RWPE2 (cell line): ENCODE measurements around the gene MALRD1.
A peak's percentile ranks its signal among the peaks of the same experiment; 100 is the strongest.

Source experiments
- ATAC-seq: fragments of 200-7000 bp; cut with Tn5 transposase; 3 replicates; pipeline ENCODE4 v1.9.1; 2021; ENCODE audit warnings: low read depth
- DNase-seq: peaks from one replicate; pipeline ENCODE4 v3.0.0-alpha.2; 2020; ENCODE audit warnings: low spot score
- H3K27ac ChIP-seq: fragments of 450-650 bp; 2 replicates; pipeline ENCODE4 v1.5.1; 2017; ENCODE audit warnings: mild to moderate bottlenecking; ENCODE audit not compliant: poor library complexity, severe bottlenecking
- H3K27me3 ChIP-seq: fragments of 250-450 bp; sonication (Bioruptor Pico); 2 replicates; pipeline ENCODE4 v1.5.1; 2021; ENCODE audit warnings: mild to moderate bottlenecking, moderate library complexity; ENCODE audit not compliant: insufficient read depth, poor library complexity, severe bottlenecking
- H3K36me3 ChIP-seq: fragments of 250-450 bp; sonication (Bioruptor Pico); 2 replicates; pipeline ENCODE4 v1.5.1; 2020; ENCODE audit warnings: low read depth, mild to moderate bottlenecking, moderate library complexity
- H3K4me1 ChIP-seq: fragments of 250-450 bp; sonication (Bioruptor Pico); 2 replicates; pipeline ENCODE4 v1.5.1; 2021; ENCODE audit warnings: mild to moderate bottlenecking, moderate library complexity; ENCODE audit not compliant: insufficient read depth, poor library complexity, severe bottlenecking
- H3K4me3 ChIP-seq: fragments of 250-450 bp; sonication (Bioruptor Pico); 2 replicates; pipeline ENCODE4 v1.5.1; 2021; ENCODE audit warnings: mild to moderate bottlenecking, moderate library complexity; ENCODE audit not compliant: severe bottlenecking
- H3K9me3 ChIP-seq: fragments of 250-450 bp; sonication (Bioruptor Pico); 2 replicates; pipeline ENCODE4 v1.5.1; 2021; ENCODE audit warnings: mild to moderate bottlenecking, moderate library complexity; ENCODE audit not compliant: severe bottlenecking
- TF ChIP-seq, protein P1 (sequence below): fragments of 450-650 bp; IDR thresholded peaks from one replicate; pipeline ENCODE4 v1.5.1; 2017; ENCODE audit warnings: mild to moderate bottlenecking, moderate library complexity; ENCODE audit not compliant: poor library complexity, severe bottlenecking

MALRD1 gene

DNA sequence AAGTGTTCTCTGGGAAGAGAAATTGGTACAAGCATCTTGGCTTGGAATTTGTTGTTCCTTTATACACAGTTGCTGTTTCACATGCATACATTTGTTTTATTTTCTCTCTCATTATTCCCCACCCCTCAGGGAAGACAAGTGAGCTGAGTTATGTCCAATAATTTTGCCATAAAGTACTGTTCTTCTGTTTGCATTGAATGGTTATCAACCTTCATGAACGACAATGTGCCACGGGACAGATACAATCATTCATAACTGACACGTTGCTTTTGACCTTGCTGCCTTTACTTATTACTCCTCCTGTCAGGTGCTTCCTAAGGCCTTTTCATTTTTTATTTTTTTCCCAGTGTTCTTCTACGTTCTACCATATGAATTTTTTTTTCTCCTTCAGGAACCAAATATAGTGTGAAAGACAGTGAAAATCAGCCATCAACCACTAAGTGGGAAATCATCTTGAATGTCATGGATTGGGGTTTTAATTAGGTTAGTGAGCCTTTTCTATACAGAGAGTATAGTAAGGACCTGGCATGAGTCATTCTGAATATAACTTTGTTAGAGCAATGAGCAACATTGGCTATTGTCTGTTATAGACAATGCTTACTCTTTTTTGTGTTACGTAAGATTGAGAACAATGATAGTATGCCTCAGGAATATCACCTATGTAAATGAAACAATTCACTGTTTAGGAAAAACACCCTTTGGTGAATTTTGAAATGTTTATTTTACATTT lies 383.2 kb downstream of the MALRD1 start:
- Histone ChIP-seq H3K4me1 (no peaks in the 10 kb centered on the region), H3K4me3 (no peak overlapping the region), H3K27ac (no peak overlapping the region), H3K9me3 (no peaks in the 10 kb centered on the region), H3K36me3 (no peaks in the 10 kb centered on the region), H3K27me3 (no peaks in the 10 kb centered on the region)
- ATAC-seq (peak; percentile 56; the same call in 1 of the 3 replicates), DNase-seq (no peak)
- TF ChIP-seq, protein P1, sequence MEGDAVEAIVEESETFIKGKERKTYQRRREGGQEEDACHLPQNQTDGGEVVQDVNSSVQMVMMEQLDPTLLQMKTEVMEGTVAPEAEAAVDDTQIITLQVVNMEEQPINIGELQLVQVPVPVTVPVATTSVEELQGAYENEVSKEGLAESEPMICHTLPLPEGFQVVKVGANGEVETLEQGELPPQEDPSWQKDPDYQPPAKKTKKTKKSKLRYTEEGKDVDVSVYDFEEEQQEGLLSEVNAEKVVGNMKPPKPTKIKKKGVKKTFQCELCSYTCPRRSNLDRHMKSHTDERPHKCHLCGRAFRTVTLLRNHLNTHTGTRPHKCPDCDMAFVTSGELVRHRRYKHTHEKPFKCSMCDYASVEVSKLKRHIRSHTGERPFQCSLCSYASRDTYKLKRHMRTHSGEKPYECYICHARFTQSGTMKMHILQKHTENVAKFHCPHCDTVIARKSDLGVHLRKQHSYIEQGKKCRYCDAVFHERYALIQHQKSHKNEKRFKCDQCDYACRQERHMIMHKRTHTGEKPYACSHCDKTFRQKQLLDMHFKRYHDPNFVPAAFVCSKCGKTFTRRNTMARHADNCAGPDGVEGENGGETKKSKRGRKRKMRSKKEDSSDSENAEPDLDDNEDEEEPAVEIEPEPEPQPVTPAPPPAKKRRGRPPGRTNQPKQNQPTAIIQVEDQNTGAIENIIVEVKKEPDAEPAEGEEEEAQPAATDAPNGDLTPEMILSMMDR: no peak

DNA sequence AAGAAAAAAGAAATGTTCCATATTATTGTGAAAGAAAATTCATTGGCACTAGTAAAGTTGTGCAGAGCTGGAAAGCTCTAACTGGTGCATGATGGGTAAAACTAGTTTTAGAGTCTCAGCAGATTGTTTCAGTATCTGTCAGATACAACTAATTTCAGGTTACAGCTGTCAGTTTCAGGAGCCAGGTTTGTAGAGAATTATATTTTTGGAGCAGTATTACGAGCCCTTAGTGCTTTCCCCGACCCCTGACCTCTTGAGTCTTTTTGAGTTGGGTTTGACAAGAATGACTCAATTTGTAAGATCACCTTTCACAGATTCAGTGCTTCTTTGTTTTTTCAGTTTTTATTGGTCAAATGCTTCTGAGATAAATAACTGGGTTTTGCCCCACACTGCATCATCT lies 401.3 kb downstream of the MALRD1 start:
- no peaks in the 10 kb centered on the region for H3K4me1 ChIP-seq
- DNase-seq: no peak
- no peak for ATAC-seq
- no peak overlapping the region for H3K4me3 ChIP-seq
- H3K36me3 ChIP-seq: no peaks in the 10 kb centered on the region
- H3K27me3 ChIP-seq: no peaks in the 10 kb centered on the region
- TF ChIP-seq, protein P1: no peak
- no peaks in the 10 kb centered on the region for H3K9me3 ChIP-seq
- no peak overlapping the region for H3K27ac ChIP-seq

DNA sequence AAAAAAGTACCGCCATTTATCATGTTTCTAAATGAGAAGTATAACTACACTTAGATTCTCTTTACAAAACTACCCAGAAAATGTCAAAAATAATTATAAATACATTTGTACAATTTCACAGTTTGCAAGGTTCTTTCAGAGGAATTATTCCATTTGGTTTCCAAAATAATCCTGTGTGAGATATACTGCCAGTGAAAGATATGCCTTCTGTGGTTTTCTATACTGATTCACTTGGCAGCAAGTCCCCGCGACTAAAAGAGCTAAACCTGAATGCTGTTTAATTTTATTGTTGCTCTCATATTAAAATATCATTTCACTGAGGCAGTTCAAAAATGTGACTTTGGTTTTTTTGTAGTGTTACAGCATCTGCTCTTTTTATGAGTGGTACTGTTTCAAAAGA lies 402.8 kb downstream of the MALRD1 start:
- no peak overlapping the region for H3K27ac ChIP-seq
- H3K27me3 ChIP-seq: no peaks in the 10 kb centered on the region
- H3K9me3 ChIP-seq: no peaks in the 10 kb centered on the region
- ATAC-seq (no peak), DNase-seq (no peak)
- TF ChIP-seq, protein P1: no peak
- H3K4me3 ChIP-seq: no peak overlapping the region
- H3K4me1 ChIP-seq: no peaks in the 10 kb centered on the region
- H3K36me3 ChIP-seq: no peaks in the 10 kb centered on the region

DNA sequence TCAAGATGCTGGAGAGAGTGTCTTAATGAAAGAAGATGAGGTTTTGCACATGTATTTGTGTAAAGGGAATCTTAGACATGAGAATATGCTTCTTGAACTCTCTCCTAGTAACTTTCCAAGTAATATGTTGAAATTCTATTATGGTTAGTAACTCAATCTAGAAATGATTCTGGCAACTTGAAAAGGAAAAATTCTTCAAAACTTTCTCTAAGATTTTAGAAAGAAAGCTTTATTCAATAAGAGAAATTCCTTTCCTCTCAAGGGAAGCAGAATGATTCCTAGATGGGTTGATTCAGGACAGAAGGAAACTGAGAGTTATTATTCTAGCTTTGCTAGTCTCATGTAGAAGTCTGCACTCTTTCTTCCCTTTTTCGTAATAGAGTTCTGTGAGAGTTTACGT lies 403.3 kb downstream of the MALRD1 start:
- H3K27me3 ChIP-seq: no peaks in the 10 kb centered on the region
- TF ChIP-seq, protein P1: no peak
- no peaks in the 10 kb centered on the region for H3K36me3 ChIP-seq
- H3K9me3 ChIP-seq: no peaks in the 10 kb centered on the region
- DNase-seq (no peak), ATAC-seq (no peak)
- no peaks in the 10 kb centered on the region for H3K4me1 ChIP-seq
- H3K27ac ChIP-seq: no peak overlapping the region
- H3K4me3 ChIP-seq: no peak overlapping the region

DNA sequence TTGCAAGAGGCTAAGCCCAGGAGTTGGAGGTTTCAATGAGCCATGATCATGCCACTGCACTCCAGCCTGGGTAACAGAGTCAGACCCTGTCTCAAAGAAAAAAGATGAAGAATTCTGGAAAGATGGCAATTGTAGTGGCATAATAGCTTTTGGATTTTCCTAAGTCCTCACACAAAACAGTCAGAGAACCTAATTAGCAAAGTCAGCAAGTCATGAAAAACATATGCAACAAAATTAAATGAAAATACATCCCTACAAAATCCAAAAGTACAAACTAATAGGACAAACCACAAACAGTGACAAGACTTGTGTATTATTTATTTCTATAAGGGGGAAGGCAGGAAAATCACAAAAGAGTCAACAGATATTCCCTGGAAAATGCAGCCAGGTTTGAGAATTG lies 405.4 kb downstream of the MALRD1 start:
- H3K4me1 ChIP-seq: no peaks in the 10 kb centered on the region
- ATAC-seq (no peak), DNase-seq (no peak)
- no peaks in the 10 kb centered on the region for H3K27me3 ChIP-seq
- no peaks in the 10 kb centered on the region for H3K36me3 ChIP-seq
- no peak overlapping the region for H3K4me3 ChIP-seq
- TF ChIP-seq, protein P1: no peak
- no peaks in the 10 kb centered on the region for H3K9me3 ChIP-seq
- H3K27ac ChIP-seq: no peak overlapping the region
